GM10266 (cell line): ENCODE data around the gene SENP6.

Experiments
- DNase-seq: peaks from one replicate; pipeline ENCODE4 v3.0.0; 2012; ENCODE audit errors: extremely low spot score
- TF ChIP-seq, protein P1 (sequence below): IDR thresholded peaks from 2 replicates; pipeline ENCODE4 v1.5.1; 2012; ENCODE audit warnings: mild to moderate bottlenecking, low read depth; ENCODE audit not compliant: control insufficient read depth, insufficient read depth; ENCODE audit errors: missing control alignments

Gene SENP6

GRCh38 chr6:75602246-75603105, 796 bp downstream of the SENP6 start:
- DNase-seq, result peak; percentile 47
- TF ChIP-seq, protein P1, sequence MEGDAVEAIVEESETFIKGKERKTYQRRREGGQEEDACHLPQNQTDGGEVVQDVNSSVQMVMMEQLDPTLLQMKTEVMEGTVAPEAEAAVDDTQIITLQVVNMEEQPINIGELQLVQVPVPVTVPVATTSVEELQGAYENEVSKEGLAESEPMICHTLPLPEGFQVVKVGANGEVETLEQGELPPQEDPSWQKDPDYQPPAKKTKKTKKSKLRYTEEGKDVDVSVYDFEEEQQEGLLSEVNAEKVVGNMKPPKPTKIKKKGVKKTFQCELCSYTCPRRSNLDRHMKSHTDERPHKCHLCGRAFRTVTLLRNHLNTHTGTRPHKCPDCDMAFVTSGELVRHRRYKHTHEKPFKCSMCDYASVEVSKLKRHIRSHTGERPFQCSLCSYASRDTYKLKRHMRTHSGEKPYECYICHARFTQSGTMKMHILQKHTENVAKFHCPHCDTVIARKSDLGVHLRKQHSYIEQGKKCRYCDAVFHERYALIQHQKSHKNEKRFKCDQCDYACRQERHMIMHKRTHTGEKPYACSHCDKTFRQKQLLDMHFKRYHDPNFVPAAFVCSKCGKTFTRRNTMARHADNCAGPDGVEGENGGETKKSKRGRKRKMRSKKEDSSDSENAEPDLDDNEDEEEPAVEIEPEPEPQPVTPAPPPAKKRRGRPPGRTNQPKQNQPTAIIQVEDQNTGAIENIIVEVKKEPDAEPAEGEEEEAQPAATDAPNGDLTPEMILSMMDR, result no peak

DNA sequence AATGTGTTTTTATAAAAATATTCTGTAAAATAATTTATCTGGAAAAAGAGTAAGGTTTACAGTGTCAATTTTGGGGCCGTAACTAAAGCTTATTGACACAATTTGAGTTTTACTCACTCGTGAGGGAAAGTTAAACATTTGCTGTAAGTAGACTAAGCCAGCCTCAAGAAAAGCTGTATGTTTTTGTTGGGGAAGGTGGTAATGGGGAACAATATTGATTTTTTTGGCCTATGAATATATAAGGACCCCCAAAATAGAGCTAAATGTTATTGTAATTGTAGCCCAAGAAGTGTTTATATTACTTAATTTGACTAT, 1.4 kb downstream of the SENP6 start:
- DNase-seq, result no peak

DNA sequence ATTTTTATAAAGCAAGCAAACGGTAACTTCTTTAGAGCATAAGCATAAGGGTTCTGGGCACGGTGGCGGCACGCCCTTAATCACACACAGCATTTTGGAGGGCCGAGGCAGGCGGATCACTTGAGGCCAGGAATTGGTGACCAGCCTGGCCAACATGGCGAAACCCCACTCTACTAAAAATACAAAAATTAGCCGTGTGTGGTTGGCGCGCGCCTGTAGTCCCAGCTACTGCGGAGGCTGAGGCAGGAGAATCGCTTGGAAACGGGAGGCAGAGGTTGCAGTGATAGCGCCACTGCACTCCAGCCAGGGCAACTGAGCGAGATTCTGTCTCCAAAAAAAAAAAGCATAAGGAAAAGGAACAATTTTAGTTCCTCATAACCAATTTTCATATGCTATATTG, 2.6 kb downstream of the SENP6 start:
- no peak for DNase-seq
- TF ChIP-seq, protein P1, result no peak

More for the DNA sequence above, 1.4 kb downstream of the SENP6 start:
- TF ChIP-seq, protein P1, result no peak

- DNase-seq, result no peak
- TF ChIP-seq, protein P1, result no peak
Measured at GRCh38 chr6:75605635-75606034, 4.0 kb downstream of the SENP6 start.

DNA sequence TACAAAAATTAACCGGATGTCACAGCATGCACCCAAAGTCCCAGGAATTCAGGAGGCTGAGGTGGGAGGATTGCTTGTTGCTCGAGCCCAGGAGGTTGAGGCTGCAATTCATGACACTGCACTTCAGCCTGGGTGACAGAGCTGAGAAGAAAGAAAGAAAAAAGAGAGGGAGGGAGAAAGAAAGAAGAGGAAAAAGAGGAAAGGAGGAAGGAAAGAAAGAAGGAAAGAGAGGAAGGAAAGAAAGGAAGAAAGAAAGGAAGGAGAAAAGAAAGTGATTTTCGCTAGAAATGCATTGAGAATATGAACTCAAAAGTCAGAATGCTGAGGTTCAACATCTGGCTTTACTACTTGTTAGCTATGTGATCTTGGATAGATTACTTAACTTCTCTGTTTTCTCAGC, 6.6 kb downstream of the SENP6 start:
- TF ChIP-seq, protein P1, result no peak
- DNase-seq, result no peak

GRCh38 chr6:75608956-75609533, 7.4 kb downstream of the SENP6 start:
- TF ChIP-seq, protein P1, result no peak
- DNase-seq, result no peak
